Prostate gland (tissue), 2 donors: Measurements from ENCODE around the gene SSB.

ENCODE experiments used
- CTCF ChIP-seq, 4 experiments: fragments of 200-600 bp in 2 of 4; fragments of 450-650 bp in 2 of 4; sonication (generic) in 2 of 4; IDR thresholded peaks; 1 replicate in 3 of 4; 2 replicates in 1 of 4; pipeline ENCODE4 v1.5.1; 2016 to 2019; ENCODE audit warnings: antibody characterized with exemption in 4 of 4, mild to moderate bottlenecking in 2 of 4, moderate library complexity in 2 of 4
- POLR2AphosphoS5 ChIP-seq: sonication (generic); formaldehyde crosslinking; IDR thresholded peaks from one replicate; pipeline ENCODE4 v1.6.1; 2017; ENCODE audit warnings: antibody characterized with exemption

GRCh38 chr2:169771021-169771420 lies 27.6 kb upstream of the SSB start:
- no peak for TF ChIP-seq CTCF (IDR thresholded peaks at IDR 0.05)
- TF ChIP-seq POLR2AphosphoS5, result no peak
